IMR-90 (cell line): ENCODE data around the gene AP4M1. TPM values are rescaled to one million over a fixed set of nuclear protein-coding genes. Genes with fewer than 3 reads are reported as not detected.

Experiments
- ATAC-seq: fragments of 200-7000 bp; cut with Tn5 transposase; 2 replicates; pipeline ENCODE4 v1.9.1; 2020; ENCODE audit warnings: low read depth, mild to moderate bottlenecking, moderate library complexity
- BruUV-seq: library from RNA; stranded (reverse); fragments of 400-500 nt; replicated peaks from 2 replicates; lab custom pipeline; 2021; lab: Mats Ljungman, UMichigan
- CTCF ChIA-PET: fragments of 300-600 bp; formaldehyde crosslinking; extraction: SDS; loops from one replicate; lab custom pipeline; 2021; ENCODE audit warnings: antibody characterized with exemption; lab: Yijun Ruan, JAX
- POLR2A ChIA-PET: fragments of 300-600 bp; sonication (Branson Sonifier 250); formaldehyde crosslinking; loops from one replicate; lab custom pipeline; 2022; ENCODE audit warnings: antibody characterized with exemption; ENCODE audit not compliant: unreplicated experiment; lab: Charles Lee
- DNase-seq: peaks from one replicate; pipeline ENCODE4 v3.0.0; 2013
- H2AFZ ChIP-seq: replicated peaks from 2 replicates; pipeline ENCODE3; 2013; ENCODE audit warnings: low read length, mild to moderate bottlenecking; ENCODE audit not compliant: poor library complexity
- H2AK5ac ChIP-seq: 2 replicates; pipeline ENCODE4 v1.6.1; 2013; ENCODE audit warnings: low read depth, low read length, inconsistent platforms
- H2AK9ac ChIP-seq: replicated peaks from 2 replicates; pipeline ENCODE3; 2013; ENCODE audit warnings: mild to moderate bottlenecking, low read depth, low read length, moderate library complexity; ENCODE audit not compliant: poor library complexity
- H2BK120ac ChIP-seq: 2 replicates; pipeline ENCODE4 v1.6.1; 2013; ENCODE audit warnings: low read depth, low read length, inconsistent platforms
- H2BK15ac ChIP-seq: 3 replicates; pipeline ENCODE4 v1.6.1; 2013; ENCODE audit warnings: low read depth, low read length, inconsistent platforms
- H2BK20ac ChIP-seq: 2 replicates; pipeline ENCODE4 v1.6.1; 2013; ENCODE audit warnings: low read depth, mild to moderate bottlenecking, inconsistent platforms, low read length, moderate library complexity
- H2BK5ac ChIP-seq: 2 replicates; pipeline ENCODE4 v1.6.1; 2013; ENCODE audit warnings: mild to moderate bottlenecking, low read depth, low read length, inconsistent platforms; ENCODE audit not compliant: poor library complexity, severe bottlenecking
- H3K14ac ChIP-seq: replicated peaks from 2 replicates; pipeline ENCODE4 v1.6.1; 2013; ENCODE audit warnings: low read depth, low read length, inconsistent platforms
- H3K18ac ChIP-seq: 2 replicates; pipeline ENCODE4 v1.6.1; 2013; ENCODE audit warnings: low read depth, low read length, control low read depth
- H3K23ac ChIP-seq: 2 replicates; pipeline ENCODE4 v1.6.1; 2013; ENCODE audit warnings: low read depth, low read length, inconsistent platforms
- H3K27ac ChIP-seq: 2 replicates; pipeline ENCODE4 v1.5.1; 2013; ENCODE audit warnings: mild to moderate bottlenecking, control low read depth, low read length; ENCODE audit not compliant: insufficient read depth
- H3K27me3 ChIP-seq: 2 replicates; pipeline ENCODE4 v1.6.1; 2013; ENCODE audit warnings: low read length; ENCODE audit not compliant: control insufficient read depth, insufficient read depth
- H3K36me3 ChIP-seq: 2 replicates; pipeline ENCODE4 v1.6.1; 2013; ENCODE audit warnings: low read length, mixed read lengths; ENCODE audit not compliant: control insufficient read depth, insufficient read depth
- H3K4ac ChIP-seq: 2 replicates; pipeline ENCODE4 v1.6.1; 2013; ENCODE audit warnings: low read depth, low read length, inconsistent platforms
- H3K4me1 ChIP-seq: 2 replicates; pipeline ENCODE4 v1.6.1; 2013; ENCODE audit warnings: low read length, mixed read lengths; ENCODE audit not compliant: control insufficient read depth, insufficient read depth
- H3K4me2 ChIP-seq: 2 replicates; pipeline ENCODE4 v1.6.1; 2013; ENCODE audit warnings: low read depth, mild to moderate bottlenecking, control low read depth, low read length, moderate library complexity
- H3K4me3 ChIP-seq: 2 replicates; pipeline ENCODE4 v1.5.1; 2013; ENCODE audit warnings: low read depth, mild to moderate bottlenecking, control low read depth, low read length, moderate library complexity; ENCODE audit not compliant: insufficient read depth
- H3K56ac ChIP-seq: 2 replicates; pipeline ENCODE4 v1.6.1; 2013; ENCODE audit warnings: low read length, inconsistent platforms; ENCODE audit not compliant: insufficient read depth; ENCODE audit errors: extremely low read depth
- H3K79me1 ChIP-seq, 2 experiments: 2 replicates each; pipeline ENCODE4 v1.6.1; 2013; ENCODE audit warnings: low read length in 2 of 2, inconsistent platforms in 1 of 2, low read depth in 1 of 2
- H3K9ac ChIP-seq: 2 replicates; pipeline ENCODE4 v1.6.1; 2013; ENCODE audit warnings: low read depth, low read length, control low read depth
- H3K9me1 ChIP-seq: 2 replicates; pipeline ENCODE4 v1.6.1; 2013; ENCODE audit warnings: low read length, inconsistent platforms; ENCODE audit not compliant: insufficient read depth
- H3K9me3 ChIP-seq: 2 replicates; pipeline ENCODE4 v1.6.1; 2013; ENCODE audit warnings: low read length; ENCODE audit not compliant: control insufficient read depth, insufficient read depth
- H4K20me1 ChIP-seq: 2 replicates; pipeline ENCODE4 v1.6.1; 2013; ENCODE audit warnings: low read length, inconsistent platforms; ENCODE audit not compliant: insufficient read depth
- H4K5ac ChIP-seq: 2 replicates; pipeline ENCODE4 v1.6.1; 2013; ENCODE audit warnings: mild to moderate bottlenecking, low read depth, low read length, control low read depth
- H4K8ac ChIP-seq, 2 experiments: 2 replicates each; pipeline ENCODE4 v1.6.1; 2013; ENCODE audit warnings: low read depth in 2 of 2, low read length in 2 of 2, control low read depth in 1 of 2, inconsistent platforms in 1 of 2
- H4K91ac ChIP-seq: 2 replicates; pipeline ENCODE4 v1.6.1; 2013; ENCODE audit warnings: low read depth, low read length, inconsistent platforms; ENCODE audit not compliant: insufficient read depth
- CEBPB ChIP-seq: IDR thresholded peaks from 2 replicates; pipeline ENCODE4 v1.6.1; 2012; ENCODE audit warnings: low read depth, low read length, improper control_type of control experiment
- WGBS, 2 experiments: methylation state at CpG; one replicate each; pipeline versions ENCODE4 v1.1.5 to v1.1.7; 2013; ENCODE audit warnings: missing lambda C conversion rate in 2 of 2; ENCODE audit not compliant: insufficient read length in 1 of 2; ENCODE audit errors: extremely low coverage in 2 of 2; 5-methylcytosine and 5-hydroxymethylcytosine counted together
- dilution Hi-C: fragments of 300-500 bp; cut with HindIII; formaldehyde crosslinking; loops from one replicate; pipeline ENCODE4 v1.14.3; 2018; ENCODE audit warnings: low sequenced_read_pairs; ENCODE audit not compliant: unreplicated experiment
- in situ Hi-C: fragments of 300-500 bp; cut with MboI; formaldehyde crosslinking; loops from 3 replicates; pipeline ENCODE4 v1.14.3; 2019; ENCODE audit warnings: low sequenced_read_pairs, inconsistent platforms, mixed read lengths
- intact Hi-C: fragments of 100-400 bp; cut with micrococcal nuclease; formaldehyde crosslinking; loops from 2 replicates; pipeline ENCODE4 v1.10.0; 2022
- polyA plus RNA-seq, 3 experiments: library from polyadenylated mRNA; depleted of rRNA; stranded (reverse); fragments of >200 nt; gene quantifications; 2 replicates each; pipeline ENCODE4 v1.2.3, GENCODE V29; 2012; ENCODE audit warnings: low replicate concordance in 1 of 3
- total RNA-seq: library from RNA; depleted of rRNA; stranded (reverse); fragments of >200 nt; gene quantifications from 2 replicates; pipeline ENCODE4 v1.2.3, GENCODE V29; 2012

AP4M1 gene
- total and polyA plus RNA-seq, 2 of the 4 experiments (the other 2 are of a cell fraction), result 21.1 to 21.4 TPM

DNA sequence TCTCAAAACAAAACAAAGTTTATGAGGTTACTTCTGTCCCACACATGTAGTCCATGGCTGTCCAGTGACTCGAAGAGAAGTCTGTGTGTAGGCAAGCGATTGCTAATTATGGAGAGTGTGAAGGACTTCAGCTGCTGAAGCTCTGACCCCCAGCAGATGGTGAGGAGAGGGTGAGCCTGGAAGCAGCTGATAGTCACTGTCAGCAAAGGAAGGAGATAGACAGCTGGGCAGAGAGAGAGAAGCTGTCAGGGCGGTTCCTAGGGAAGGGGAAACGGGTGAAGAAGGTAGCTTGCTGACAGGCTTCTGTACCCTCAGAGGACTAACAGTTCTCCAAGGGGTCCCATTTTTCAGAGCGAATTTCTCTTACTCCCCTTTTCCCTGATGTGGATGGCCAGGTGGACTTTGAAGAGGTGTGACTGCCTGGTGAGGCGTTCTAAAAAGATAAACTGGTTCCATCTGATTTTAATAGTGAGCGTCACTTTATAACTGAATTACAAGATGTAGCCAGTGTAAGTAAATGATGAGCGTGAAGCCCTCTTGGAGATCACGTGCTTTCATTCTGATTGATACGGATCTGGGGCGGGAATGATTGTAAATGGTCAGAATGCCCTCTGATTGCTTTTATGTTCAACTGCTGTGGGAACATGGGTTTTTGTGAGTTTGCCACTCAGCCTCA, 39.8 kb upstream of the AP4M1 start:
- intact Hi-C loops, result no loop called here

More for the DNA sequence above, 39.8 kb upstream of the AP4M1 start:
- Histone ChIP-seq H3K14ac (no peak overlapping the region), H3K9me1 (0 out of 2 replicates have a peak, but pooled peaks cover 3% of the 10 kb centered on the region), H3K27me3 (no peaks in the 10 kb centered on the region), H4K91ac (no peak overlapping the region), H3K9me3 (peaks cover 4% of the 10 kb centered on the region), H3K23ac (no peak overlapping the region), H3K18ac (no peak overlapping the region), H3K4me2 (no peak overlapping the region), H3K4me1 (peaks cover 2% of the 10 kb centered on the region; the same call in 1 of the 2 replicates), H3K4ac (no peak overlapping the region), H2BK5ac (no peak overlapping the region), H3K79me1 (peaks cover 4 to 5% of the 10 kb centered on the region in 2 experiments; a peak in 2 of 4 replicates), H2AK5ac (no peak overlapping the region), H4K8ac (no peak overlapping the region), H2BK120ac (no peak overlapping the region), H2BK20ac (no peak overlapping the region), H4K20me1 (no peaks in the 10 kb centered on the region), H4K5ac (no peak overlapping the region), H2AK9ac (peak overlapping the region; percentile 30), H3K36me3 (peaks cover 48% of the 10 kb centered on the region), H3K9ac (no peak overlapping the region), H3K56ac (no peak overlapping the region), H3K4me3 (no peak overlapping the region), H2AFZ (no peak overlapping the region), H2BK15ac (no peak overlapping the region), H3K27ac (no peak overlapping the region)
- ChIA-PET CTCF (no interaction called here), POLR2A (no interaction called here)
- WGBS, 2 experiments, result 100% methylated on average over 1 of the region's 11 CpGs; no CpG with 5 or more reads in 1 of the 2 experiments
- in situ Hi-C loops (no loop called here), dilution Hi-C loops (no loop called here)
- ATAC-seq (no peak), DNase-seq (no peak)
- no peak for TF ChIP-seq CEBPB
- no TSS peak for BruUV-seq
